ENCODE results near the gene MITF.

Gene MITF

GRCh38 chr3:69719587-69720122, 19.6 kb upstream of the MITF start:
- no peak for TF ChIP-seq FOXP2 (optimal IDR thresholded peaks at IDR 0.05; ENCODE audit: control extremely low read depth, extremely low read length, insufficient read depth)
- H3K9ac ChIP-seq (ENCODE audit: insufficient read length) = no peak overlapping the region
- H3K36me3 ChIP-seq (ENCODE audit: insufficient read depth, low read length) = no peaks in the 10 kb centered on the region
- H3K4me3 ChIP-seq = no peak overlapping the region
- no peak for DNase-seq (ENCODE audit: low read depth, low spot score)
- H3K9me3 ChIP-seq (ENCODE audit: low read depth, low read length) = no peaks in the 10 kb centered on the region
- no peak overlapping the region for H3K27ac ChIP-seq

GRCh38 chr3:69720824-69721223, 18.4 kb upstream of the MITF start:
- Histone ChIP-seq H3K4me3 (no peak overlapping the region), H3K27ac (no peak overlapping the region), H3K9me3 (ENCODE audit: low read depth, low read length) (no peaks in the 10 kb centered on the region), H3K36me3 (ENCODE audit: insufficient read depth, low read length) (no peaks in the 10 kb centered on the region), H3K9ac (ENCODE audit: insufficient read length) (no peak overlapping the region)
- no peak for TF ChIP-seq FOXP2 (optimal IDR thresholded peaks at IDR 0.05; ENCODE audit: control extremely low read depth, extremely low read length, insufficient read depth)
- no peak for TF ChIP-seq POLR2AphosphoS5 (IDR thresholded peaks at IDR 0.05; ENCODE audit: borderline replicate concordance, low read depth, low read length)
- TF ChIP-seq EZH2 (IDR thresholded peaks at IDR 0.05) = no peak
- no peak for DNase-seq (ENCODE audit: low read depth, low spot score)

GRCh38 chr3:69723389-69723788, 15.9 kb upstream of the MITF start:
- Histone ChIP-seq H3K27ac (no peak overlapping the region), H3K36me3 (ENCODE audit: insufficient read depth, low read length) (no peaks in the 10 kb centered on the region), H3K9me3 (ENCODE audit: low read depth, low read length) (no peaks in the 10 kb centered on the region), H3K4me3 (no peak overlapping the region), H3K9ac (ENCODE audit: insufficient read length) (no peak overlapping the region)
- no peak for TF ChIP-seq FOXP2 (optimal IDR thresholded peaks at IDR 0.05; ENCODE audit: control extremely low read depth, extremely low read length, insufficient read depth)
- DNase-seq (ENCODE audit: low read depth, low spot score) = no peak

GRCh38 chr3:69724722-69725435, 14.4 kb upstream of the MITF start:
- DNase-seq (ENCODE audit: low read depth, low spot score) = no peak
- H3K4me3 ChIP-seq = no peak overlapping the region
- no peak overlapping the region for H3K27ac ChIP-seq
- no peaks in the 10 kb centered on the region for H3K36me3 ChIP-seq (ENCODE audit: insufficient read depth, low read length)
- TF ChIP-seq FOXP2 (optimal IDR thresholded peaks at IDR 0.05; ENCODE audit: control extremely low read depth, extremely low read length, insufficient read depth) (no peak), EZH2 (IDR thresholded peaks at IDR 0.05) (no peak), POLR2AphosphoS5 (IDR thresholded peaks at IDR 0.05; ENCODE audit: borderline replicate concordance, low read depth, low read length) (no peak)
- H3K9me3 ChIP-seq (ENCODE audit: low read depth, low read length) = no peaks in the 10 kb centered on the region
- H3K9ac ChIP-seq (ENCODE audit: insufficient read length) = no peak overlapping the region

- Histone ChIP-seq H3K36me3 (ENCODE audit: insufficient read depth, low read length) (no peaks in the 10 kb centered on the region), H3K4me3 (no peak overlapping the region), H3K27ac (no peak overlapping the region), H3K9ac (ENCODE audit: insufficient read length) (no peak overlapping the region), H3K9me3 (ENCODE audit: low read depth, low read length) (no peaks in the 10 kb centered on the region)
- TF ChIP-seq FOXP2 (optimal IDR thresholded peaks at IDR 0.05; ENCODE audit: control extremely low read depth, extremely low read length, insufficient read depth) = no peak
- TF ChIP-seq POLR2AphosphoS5 (IDR thresholded peaks at IDR 0.05; ENCODE audit: borderline replicate concordance, low read depth, low read length) = no peak
- TF ChIP-seq EZH2 (IDR thresholded peaks at IDR 0.05) = no peak
- no peak for DNase-seq (ENCODE audit: low read depth, low spot score)
Measured at GRCh38 chr3:69725994-69726571, 13.2 kb upstream of the MITF start.

- Histone ChIP-seq H3K9me3 (ENCODE audit: low read depth, low read length) (no peaks in the 10 kb centered on the region), H3K4me3 (no peak overlapping the region), H3K27ac (no peak overlapping the region), H3K36me3 (ENCODE audit: insufficient read depth, low read length) (no peaks in the 10 kb centered on the region), H3K9ac (ENCODE audit: insufficient read length) (no peak overlapping the region)
- no peak for DNase-seq (ENCODE audit: low read depth, low spot score)
- TF ChIP-seq POLR2AphosphoS5 (IDR thresholded peaks at IDR 0.05; ENCODE audit: borderline replicate concordance, low read depth, low read length) (no peak), FOXP2 (optimal IDR thresholded peaks at IDR 0.05; ENCODE audit: control extremely low read depth, extremely low read length, insufficient read depth) (no peak), EZH2 (IDR thresholded peaks at IDR 0.05) (no peak)
Measured at GRCh38 chr3:69729147-69729919, 9.9 kb upstream of the MITF start.

GRCh38 chr3:69731080-69731479, 8.2 kb upstream of the MITF start:
- Histone ChIP-seq H3K9ac (ENCODE audit: insufficient read length) (no peak overlapping the region), H3K36me3 (ENCODE audit: insufficient read depth, low read length) (no peaks in the 10 kb centered on the region), H3K4me3 (no peak overlapping the region), H3K27ac (no peak overlapping the region), H3K9me3 (ENCODE audit: low read depth, low read length) (no peaks in the 10 kb centered on the region)
- no peak for DNase-seq (ENCODE audit: low read depth, low spot score)
- TF ChIP-seq FOXP2 (optimal IDR thresholded peaks at IDR 0.05; ENCODE audit: control extremely low read depth, extremely low read length, insufficient read depth) (no peak), EZH2 (IDR thresholded peaks at IDR 0.05) (no peak), POLR2AphosphoS5 (IDR thresholded peaks at IDR 0.05; ENCODE audit: borderline replicate concordance, low read depth, low read length) (no peak)

- no peak overlapping the region for H3K4me3 ChIP-seq
- H3K36me3 ChIP-seq (ENCODE audit: insufficient read depth, low read length) = no peaks in the 10 kb centered on the region
- H3K9me3 ChIP-seq (ENCODE audit: low read depth, low read length) = no peaks in the 10 kb centered on the region
- no peak overlapping the region for H3K27ac ChIP-seq
- H3K9ac ChIP-seq (ENCODE audit: insufficient read length) = no peak overlapping the region
- TF ChIP-seq FOXP2 (optimal IDR thresholded peaks at IDR 0.05; ENCODE audit: control extremely low read depth, extremely low read length, insufficient read depth) (no peak), EZH2 (IDR thresholded peaks at IDR 0.05) (no peak), POLR2AphosphoS5 (IDR thresholded peaks at IDR 0.05; ENCODE audit: borderline replicate concordance, low read depth, low read length) (no peak)
- no peak for DNase-seq (ENCODE audit: low read depth, low spot score)
Measured at GRCh38 chr3:69735893-69736292, 3.4 kb upstream of the MITF start.
